Spinal cord (tissue), 10 donors: ENCODE results near the gene EIF4B. TPM values are rescaled to one million over a fixed set of nuclear protein-coding genes. Genes with fewer than 3 reads are reported as not detected.

ENCODE experiments used
- DNase-seq, 6 donors: peaks; one replicate each; pipeline versions ENCODE4 v3.0.0 to v3.0.0-alpha.2; 2013 to 2015; ENCODE audit warnings: low spot score in 6 of 6, low read depth in 4 of 6
- H3K27ac ChIP-seq: one replicate; pipeline ENCODE4 v1.5.1; 2013; ENCODE audit warnings: low read depth, low read length, control low read depth
- H3K27me3 ChIP-seq: one replicate; pipeline ENCODE4 v1.6.1; 2013; ENCODE audit warnings: low read length; ENCODE audit not compliant: control insufficient read depth, insufficient read depth
- H3K36me3 ChIP-seq: one replicate; pipeline ENCODE4 v1.6.1; 2013; ENCODE audit warnings: low read length; ENCODE audit not compliant: control insufficient read depth, insufficient read depth
- H3K4me1 ChIP-seq: one replicate; pipeline ENCODE4 v1.6.1; 2013; ENCODE audit warnings: low read length; ENCODE audit not compliant: control insufficient read depth, insufficient read depth
- H3K4me3 ChIP-seq: one replicate; pipeline ENCODE4 v1.5.1; 2013; ENCODE audit warnings: low read depth, low read length, control low read depth
- H3K9me3 ChIP-seq: one replicate; pipeline ENCODE4 v1.6.1; 2013; ENCODE audit warnings: low read length; ENCODE audit not compliant: control insufficient read depth, insufficient read depth
- WGBS: methylation state at CpG from one replicate; pipeline ENCODE4 v1.1.5; 2013; ENCODE audit warnings: missing lambda C conversion rate; ENCODE audit not compliant: insufficient coverage; 5-methylcytosine and 5-hydroxymethylcytosine counted together
- polyA plus RNA-seq, 2 donors: library from polyadenylated mRNA; unstranded; fragments of 120-200 nt; gene quantifications; one replicate each; pipeline ENCODE4 v1.2.1, GENCODE V29; 2013; ENCODE audit not compliant: insufficient read length in 2 of 2
- total RNA-seq, 2 donors: library from RNA; depleted of rRNA in 1 of 2; stranded (reverse); fragments of 120-200 nt in 1 of 2; fragments of >200 nt in 1 of 2; gene quantifications; one replicate each; pipeline versions ENCODE4 v1.2.3 to v1.2.4, GENCODE V29; 2013 to 2014
- donor health status: healthy.

The EIF4B gene
- total and polyA plus RNA-seq, 4 donors, result 215 to 678 (median 397) TPM

DNA sequence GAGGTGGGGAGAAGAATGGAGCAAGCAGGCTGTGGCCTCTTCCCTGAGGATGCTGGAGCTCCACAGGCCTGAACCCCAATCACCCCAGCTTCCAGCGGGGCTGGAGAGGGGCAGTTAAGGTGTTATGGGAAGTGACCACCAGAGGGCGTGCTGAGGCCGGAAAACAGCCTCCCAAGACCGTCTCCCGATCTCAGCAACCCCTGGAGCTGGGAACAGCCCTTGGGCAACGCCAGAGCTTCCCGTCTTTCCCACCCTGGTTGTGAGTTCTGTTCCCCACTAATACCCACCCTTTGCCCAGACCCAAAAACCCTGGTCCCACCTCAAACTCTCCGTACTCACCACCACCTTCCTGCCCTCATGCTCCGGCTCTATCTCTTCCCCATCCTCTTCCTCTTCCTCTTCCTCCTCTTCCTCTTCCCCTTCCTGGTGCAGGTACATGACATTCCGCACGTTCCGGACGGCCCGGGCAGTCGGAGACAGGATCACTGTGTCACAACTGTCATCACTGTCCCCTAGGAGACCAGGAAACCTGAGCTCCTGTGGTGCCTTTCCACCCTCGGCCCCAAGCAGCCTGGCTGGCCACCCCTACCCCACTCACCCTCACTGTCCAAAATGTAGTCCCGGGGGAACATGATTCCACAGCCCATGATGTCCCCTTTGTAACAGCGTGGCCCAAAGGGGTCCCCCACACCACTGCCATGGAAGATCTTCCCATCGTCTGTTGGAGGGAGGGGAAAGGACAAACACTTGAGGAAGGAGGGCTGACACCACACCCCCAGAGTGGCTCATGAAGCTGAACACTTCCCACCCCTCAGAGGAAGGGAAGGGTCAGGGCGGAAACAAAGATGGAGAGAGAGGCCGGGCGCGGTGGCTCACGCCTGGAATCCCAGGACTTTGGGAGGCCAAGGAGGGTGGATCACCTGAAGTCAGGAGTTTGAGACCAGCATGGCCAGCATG, 60.0 kb downstream of the EIF4B start:
- Histone ChIP-seq H3K4me3 (no peak overlapping the region), H3K27ac (no peak overlapping the region), H3K27me3 (no peaks in the 10 kb centered on the region), H3K4me1 (peaks cover 53% of the 10 kb centered on the region), H3K9me3 (no peaks in the 10 kb centered on the region), H3K36me3 (peaks cover 93% of the 10 kb centered on the region)
- 50% methylated on average over 19 of the region's 24 CpGs for WGBS
- peak in 2 of 6 donors; percentile 82 to 86 for DNase-seq

GRCh38 chr12:53067074-53067992, 61.1 kb downstream of the EIF4B start:
- peaks cover 53% of the 10 kb centered on the region for H3K4me1 ChIP-seq
- WGBS, result 82% methylated on average over 4 of the region's 7 CpGs
- DNase-seq, result no peak
- H3K9me3 ChIP-seq, result no peaks in the 10 kb centered on the region
- no peak overlapping the region for H3K27ac ChIP-seq
- H3K36me3 ChIP-seq, result peaks cover 93% of the 10 kb centered on the region
- no peak overlapping the region for H3K4me3 ChIP-seq
- H3K27me3 ChIP-seq, result no peaks in the 10 kb centered on the region

GRCh38 chr12:53067993-53068770, 61.9 kb downstream of the EIF4B start:
- no peak overlapping the region for H3K4me3 ChIP-seq
- peak overlapping the region; percentile 29 for H3K27ac ChIP-seq
- DNase-seq, result no peak
- peaks cover 91% of the 10 kb centered on the region for H3K36me3 ChIP-seq
- H3K4me1 ChIP-seq, result peaks cover 54% of the 10 kb centered on the region
- no peaks in the 10 kb centered on the region for H3K9me3 ChIP-seq
- 74% methylated on average over 11 of the region's 13 CpGs for WGBS
- no peaks in the 10 kb centered on the region for H3K27me3 ChIP-seq

DNA sequence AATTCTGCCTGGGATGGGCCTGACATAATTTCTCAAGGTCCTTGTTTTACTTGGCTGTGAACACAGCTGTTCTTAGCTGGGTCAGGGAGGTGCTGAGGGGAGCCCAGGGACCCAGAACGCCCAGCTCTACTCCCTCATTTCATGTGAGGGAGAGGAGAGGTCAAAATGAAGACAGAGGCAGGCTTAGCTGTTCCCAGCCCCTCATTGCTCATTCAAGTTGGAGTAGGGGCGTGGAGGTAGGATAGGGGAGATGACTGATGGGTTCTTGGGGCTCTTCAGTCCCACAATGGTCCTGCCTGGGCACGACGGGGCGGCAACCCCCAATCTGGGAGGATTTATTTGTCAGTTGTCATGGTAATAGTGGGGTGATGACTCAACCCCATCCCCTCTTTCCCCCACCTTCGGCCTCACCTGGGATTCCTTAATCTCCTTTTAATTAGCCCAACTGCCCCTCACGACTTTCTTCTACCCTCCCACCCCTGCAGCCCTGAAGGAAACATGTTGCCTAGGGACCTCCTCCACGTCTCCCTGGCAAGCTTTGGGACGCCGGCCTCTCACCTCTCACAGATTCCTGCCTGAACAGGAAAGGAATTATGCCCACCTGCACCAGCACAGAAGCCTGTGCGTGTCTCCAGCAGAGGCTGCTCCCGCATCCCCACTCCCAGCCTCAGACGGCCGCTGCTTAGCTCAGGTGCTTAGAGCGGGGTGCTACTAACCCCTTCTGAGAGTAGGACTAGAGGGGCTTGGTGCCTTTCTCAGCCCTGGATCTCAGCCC, 62.7 kb downstream of the EIF4B start:
- 75% methylated on average over 7 of the region's 15 CpGs for WGBS
- H3K9me3 ChIP-seq, result no peaks in the 10 kb centered on the region
- H3K27ac ChIP-seq, result peak overlapping the region; percentile 29
- no peak overlapping the region for H3K4me3 ChIP-seq
- no peaks in the 10 kb centered on the region for H3K27me3 ChIP-seq
- peaks cover 57% of the 10 kb centered on the region for H3K4me1 ChIP-seq
- H3K36me3 ChIP-seq, result peaks cover 92% of the 10 kb centered on the region
- DNase-seq, result peak in 1 of 6 donors; percentile 14

GRCh38 chr12:53069621-53070410, 63.6 kb downstream of the EIF4B start:
- 40% methylated on average over 3 of the region's 12 CpGs for WGBS
- H3K27me3 ChIP-seq, result no peaks in the 10 kb centered on the region
- no peak for DNase-seq
- H3K9me3 ChIP-seq, result no peaks in the 10 kb centered on the region
- H3K4me1 ChIP-seq, result peaks cover 53% of the 10 kb centered on the region
- no peak overlapping the region for H3K4me3 ChIP-seq
- H3K36me3 ChIP-seq, result peaks cover 92% of the 10 kb centered on the region
- peak overlapping the region; percentile 29 for H3K27ac ChIP-seq

- H3K27ac ChIP-seq, result peak overlapping the region; percentile 80
- H3K27me3 ChIP-seq, result no peaks in the 10 kb centered on the region
- no peaks in the 10 kb centered on the region for H3K9me3 ChIP-seq
- H3K4me3 ChIP-seq, result no peak overlapping the region
- peaks cover 47% of the 10 kb centered on the region for H3K4me1 ChIP-seq
- no peak for DNase-seq
- H3K36me3 ChIP-seq, result peaks cover 92% of the 10 kb centered on the region
- WGBS, result 82% methylated on average over 5 of the region's 7 CpGs
Observed at GRCh38 chr12:53070877-53071492, 64.7 kb downstream of the EIF4B start.

GRCh38 chr12:53071591-53072551, 65.6 kb downstream of the EIF4B start:
- H3K27ac ChIP-seq, result peak overlapping the region; percentile 80
- 68% methylated on average over 5 of the region's 11 CpGs for WGBS
- no peak overlapping the region for H3K4me3 ChIP-seq
- H3K27me3 ChIP-seq, result no peaks in the 10 kb centered on the region
- H3K4me1 ChIP-seq, result peaks cover 41% of the 10 kb centered on the region
- no peaks in the 10 kb centered on the region for H3K9me3 ChIP-seq
- peak in 1 of 6 donors; percentile 75 for DNase-seq
- H3K36me3 ChIP-seq, result peaks cover 93% of the 10 kb centered on the region
